ENCODE measurements around the gene ZNF443. TPM values are rescaled to one million over a fixed set of nuclear protein-coding genes. Genes with fewer than 3 reads are reported as not detected.

Gene ZNF443
- total and polyA plus RNA-seq, 9 of the 15 experiments (the other 6 are each of a cell fraction or from before 2014, with no cell fraction given): 1.5 to 4.9 (median 2.8) TPM

DNA sequence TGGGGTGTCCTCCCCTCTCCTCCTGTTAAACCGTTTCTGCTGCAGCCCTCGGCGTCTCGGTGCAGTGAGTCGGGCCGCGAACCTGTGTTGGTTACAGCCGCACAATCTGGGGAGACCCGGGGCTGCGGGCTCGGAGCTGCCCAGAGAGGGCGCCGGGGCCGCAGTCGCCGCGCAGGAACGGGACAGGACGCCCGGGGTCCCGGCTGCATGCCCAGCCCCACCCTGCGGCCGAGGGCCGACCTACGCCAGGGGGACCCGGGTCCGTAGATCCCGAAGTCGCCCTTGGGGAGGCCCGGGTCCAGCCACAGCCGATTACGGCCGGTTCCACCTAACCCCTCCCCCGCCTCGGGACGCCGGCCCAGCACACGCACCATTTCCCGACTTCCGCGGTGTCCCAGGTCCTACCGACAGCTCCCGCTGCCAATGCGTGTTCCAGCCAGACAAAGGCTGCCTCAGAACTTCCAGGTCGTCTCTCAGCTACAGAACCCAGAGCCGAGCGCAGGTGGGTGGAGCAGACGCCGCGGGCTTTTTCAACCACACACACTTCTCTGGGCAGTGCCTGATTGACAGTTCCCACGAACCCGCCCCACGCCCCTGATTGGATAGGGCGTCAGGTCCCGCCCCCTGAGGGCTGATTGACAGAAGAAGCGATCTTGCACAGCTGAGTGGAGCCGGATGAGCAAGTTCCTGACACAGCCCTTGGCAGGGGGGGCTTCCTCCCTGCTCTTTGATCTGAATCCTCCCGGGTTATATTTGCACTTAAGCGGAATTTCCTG, at the start of gene ZNF443 (continued):
- TF ChIP-seq ETS1 (conservative IDR thresholded peaks at IDR 0.05; ENCODE audit: control insufficient read depth, low read depth, low read length) (0 out of 2 replicates have a peak, but pooled peaks have one; percentile 12), SMAD2 (IDR thresholded peaks at IDR 0.05; ENCODE audit: low read depth, low read length) (no peak), TRIM28 (IDR thresholded peaks at IDR 0.05) (no peak), MAFG (tag; conservative IDR thresholded peaks at IDR 0.05) (no peak), ARID2 (IDR thresholded peaks at IDR 0.05) (no peak), TFE3 (CRISPR knock-in tag; IDR thresholded peaks at IDR 0.05) (no peak), HBP1 (CRISPR knock-in tag; IDR thresholded peaks at IDR 0.05) (no peak), HNRNPL (IDR thresholded peaks at IDR 0.05; ENCODE audit: low read depth, low read length) (no peak), L3MBTL2 (IDR thresholded peaks at IDR 0.05) (peak; percentile 40; the same call in 1 of the 2 replicates), UBTF (IDR thresholded peaks at IDR 0.05; ENCODE audit: borderline replicate concordance in 1 of 2, low read depth in 2 of 2, low read length in 2 of 2) (peak in 1 of 2 experiments; percentile 40; a peak in 1 of 4 replicates), ZNF280B (CRISPR knock-in tag; IDR thresholded peaks at IDR 0.05) (no peak), GTF2F1 (IDR thresholded peaks at IDR 0.05; ENCODE audit: low read depth, low read length) (no peak), ZSCAN32 (CRISPR knock-in tag; IDR thresholded peaks at IDR 0.05) (no peak), KLF16 (IDR thresholded peaks at IDR 0.05) (no peak), ZNF780A (CRISPR knock-in tag; IDR thresholded peaks at IDR 0.05) (no peak), TAF7 (tag; IDR thresholded peaks at IDR 0.05) (no peak), ELK3 (CRISPR knock-in tag; IDR thresholded peaks at IDR 0.05) (no peak), ZNF408 (CRISPR knock-in tag; IDR thresholded peaks at IDR 0.05; ENCODE audit: low read depth) (no peak)

All from K562 (cell line).